Tibial nerve (tissue), 3 donors: ENCODE measurements around the gene FGFR3.

Source experiments
- CTCF ChIP-seq, 5 experiments: fragments of 200-600 bp in 3 of 5; fragments of 450-650 bp in 2 of 5; sonication (generic) in 3 of 5; IDR thresholded peaks; one replicate each; pipeline ENCODE4 v1.5.1; 2016 to 2019; ENCODE audit warnings: antibody characterized with exemption in 5 of 5, mild to moderate bottlenecking in 3 of 5, moderate library complexity in 2 of 5
- POLR2A ChIP-seq, 2 donors: fragments of 450-650 bp; IDR thresholded peaks; one replicate each; pipeline ENCODE4 v1.6.1; 2017; ENCODE audit warnings: antibody characterized with exemption in 2 of 2, mild to moderate bottlenecking in 2 of 2, moderate library complexity in 2 of 2

DNA sequence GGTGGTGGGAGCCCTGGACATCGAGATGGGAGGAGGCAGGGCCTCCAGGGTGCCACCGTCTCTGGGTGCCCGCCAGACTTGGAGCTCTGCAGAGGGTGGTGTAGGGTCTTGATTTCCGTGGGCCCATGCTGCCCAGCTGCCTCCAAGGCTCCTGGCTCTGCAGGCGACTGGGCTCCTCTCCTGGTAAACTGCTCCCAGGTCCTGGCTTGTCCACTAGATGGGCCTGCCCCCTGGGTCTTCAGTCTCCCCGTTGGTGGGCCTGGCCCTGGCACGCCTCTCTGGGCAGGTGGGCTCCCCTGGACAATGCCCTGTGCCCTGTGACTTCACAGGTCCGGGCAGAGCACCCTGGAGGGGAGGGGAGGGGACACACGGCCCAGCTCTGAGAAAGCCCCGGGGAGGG is 7.7 kb downstream of the FGFR3 start:
- no peak for TF ChIP-seq CTCF (IDR thresholded peaks at IDR 0.05)
- TF ChIP-seq POLR2A (IDR thresholded peaks at IDR 0.05), result no peak
